DND-41 (cell line): Measurements from ENCODE around the gene NIBAN1.

Experiments used
- EZH2 ChIP-seq: IDR thresholded peaks from 3 replicates; pipeline ENCODE4 v1.6.1; 2012; ENCODE audit warnings: borderline replicate concordance, low read depth, mild to moderate bottlenecking, moderate library complexity, low read length, inconsistent platforms; ENCODE audit not compliant: severe bottlenecking
- TF ChIP-seq, protein P1 (sequence below): IDR thresholded peaks from 2 replicates; pipeline ENCODE4 v1.5.1; 2012; ENCODE audit warnings: borderline replicate concordance, low read length, moderate library complexity, mild to moderate bottlenecking; ENCODE audit not compliant: poor library complexity, severe bottlenecking; ENCODE audit errors: extremely low read depth

DNA sequence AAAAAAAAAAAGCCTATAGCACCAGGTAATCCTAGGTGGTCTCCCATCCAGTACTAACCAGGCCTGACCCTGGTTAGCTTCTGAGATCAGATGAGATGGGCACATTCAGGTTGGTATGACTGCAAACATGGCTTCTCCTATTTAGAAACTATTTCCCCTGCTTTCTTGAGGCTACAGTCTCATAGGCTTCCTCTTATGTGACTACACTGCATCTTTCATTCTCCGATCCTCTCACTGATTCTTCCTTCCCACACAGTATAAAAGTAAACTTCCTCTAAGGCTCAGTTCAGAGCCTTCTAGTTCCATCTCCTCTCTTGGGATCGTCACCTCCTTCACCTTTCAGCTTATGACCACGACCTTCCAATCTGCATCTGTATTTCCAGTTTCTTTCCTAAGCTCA lies 40.6 kb upstream of the NIBAN1 start:
- TF ChIP-seq, protein P1, sequence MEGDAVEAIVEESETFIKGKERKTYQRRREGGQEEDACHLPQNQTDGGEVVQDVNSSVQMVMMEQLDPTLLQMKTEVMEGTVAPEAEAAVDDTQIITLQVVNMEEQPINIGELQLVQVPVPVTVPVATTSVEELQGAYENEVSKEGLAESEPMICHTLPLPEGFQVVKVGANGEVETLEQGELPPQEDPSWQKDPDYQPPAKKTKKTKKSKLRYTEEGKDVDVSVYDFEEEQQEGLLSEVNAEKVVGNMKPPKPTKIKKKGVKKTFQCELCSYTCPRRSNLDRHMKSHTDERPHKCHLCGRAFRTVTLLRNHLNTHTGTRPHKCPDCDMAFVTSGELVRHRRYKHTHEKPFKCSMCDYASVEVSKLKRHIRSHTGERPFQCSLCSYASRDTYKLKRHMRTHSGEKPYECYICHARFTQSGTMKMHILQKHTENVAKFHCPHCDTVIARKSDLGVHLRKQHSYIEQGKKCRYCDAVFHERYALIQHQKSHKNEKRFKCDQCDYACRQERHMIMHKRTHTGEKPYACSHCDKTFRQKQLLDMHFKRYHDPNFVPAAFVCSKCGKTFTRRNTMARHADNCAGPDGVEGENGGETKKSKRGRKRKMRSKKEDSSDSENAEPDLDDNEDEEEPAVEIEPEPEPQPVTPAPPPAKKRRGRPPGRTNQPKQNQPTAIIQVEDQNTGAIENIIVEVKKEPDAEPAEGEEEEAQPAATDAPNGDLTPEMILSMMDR, result no peak
- no peak for TF ChIP-seq EZH2
